ENCODE measurements around the gene IGFBPL1. TPM values are rescaled to one million over a fixed set of nuclear protein-coding genes. Genes with fewer than 3 reads are reported as not detected.

Gene IGFBPL1
- total and polyA plus RNA-seq, 4 donors = 0.08 TPM; not detected in 3

GRCh38 chr9:38394416-38394815, 29.8 kb downstream of the IGFBPL1 start:
- 68% methylated on average over 9 of the region's 9 CpGs for WGBS
- H3K27me3 ChIP-seq (ENCODE audit: control insufficient read depth in 4 of 4, insufficient read depth in 4 of 4, low read length in 3 of 4) = no peaks in the 10 kb centered on the region
- peaks cover 3 to 21% (median 14%) of the 10 kb centered on the region in 4 donors for H3K36me3 ChIP-seq (ENCODE audit: control insufficient read depth in 4 of 4, insufficient read depth in 3 of 4, low read depth in 1 of 4, low read length in 3 of 4)
- H3K27ac ChIP-seq (ENCODE audit: low read depth in 1 of 2, low read length in 2 of 2) = no peak overlapping the region
- no peaks in the 10 kb centered on the region for H3K9me3 ChIP-seq (ENCODE audit: control insufficient read depth in 4 of 4, low read length in 3 of 4)
- no peak for DNase-seq (ENCODE audit: low spot score)
- no peak overlapping the region for H3K9ac ChIP-seq (ENCODE audit: low read depth in 1 of 2, low read length in 2 of 2)
- TF ChIP-seq TAF1 (conservative IDR thresholded peaks at IDR 0.05) (no peak), SP1 (IDR thresholded peaks at IDR 0.05) (no peak), ATF3 (IDR thresholded peaks at IDR 0.05) (no peak), RXRA (IDR thresholded peaks at IDR 0.05) (no peak), YY1 (IDR thresholded peaks at IDR 0.05) (no peak), FOXA2 (IDR thresholded peaks at IDR 0.05) (no peak), CTCF (IDR thresholded peaks at IDR 0.05; ENCODE audit: low read depth, low read length, missing input control) (no peak), HNF4G (IDR thresholded peaks at IDR 0.05) (no peak), JUND (IDR thresholded peaks at IDR 0.05) (no peak)
- H3K4me3 ChIP-seq (ENCODE audit: low read depth in 1 of 3, low read length in 3 of 3) = no peak overlapping the region
- peaks cover 2 to 52% (median 42%) of the 10 kb centered on the region in 4 donors for H3K4me1 ChIP-seq (ENCODE audit: control insufficient read depth in 4 of 4, insufficient read depth in 4 of 4, low read length in 3 of 4)

GRCh38 chr9:38393128-38393796, 31.0 kb downstream of the IGFBPL1 start:
- H3K4me3 ChIP-seq (ENCODE audit: low read depth in 1 of 3, low read length in 3 of 3) = peak overlapping the region; percentile 76 to 88 (median 81)
- no peak for DNase-seq (ENCODE audit: low spot score)
- no peaks in the 10 kb centered on the region for H3K27me3 ChIP-seq (ENCODE audit: control insufficient read depth in 4 of 4, insufficient read depth in 4 of 4, low read length in 3 of 4)
- TF ChIP-seq TAF1 (conservative IDR thresholded peaks at IDR 0.05) (no peak), ATF3 (IDR thresholded peaks at IDR 0.05) (no peak), NR2F2 (IDR thresholded peaks at IDR 0.05) (no peak)
- H3K4me1 ChIP-seq (ENCODE audit: control insufficient read depth in 4 of 4, insufficient read depth in 4 of 4, low read length in 3 of 4) = peaks cover 2 to 64% (median 53%) of the 10 kb centered on the region in 4 donors
- H3K27ac ChIP-seq (ENCODE audit: low read depth in 1 of 2, low read length in 2 of 2) = peak overlapping the region; percentile 54 to 80
- H3K9ac ChIP-seq (ENCODE audit: low read depth in 1 of 2, low read length in 2 of 2) = peak overlapping the region; percentile 71 to 83
- H3K36me3 ChIP-seq (ENCODE audit: control insufficient read depth in 4 of 4, insufficient read depth in 3 of 4, low read depth in 1 of 4, low read length in 3 of 4) = peaks cover 3 to 21% (median 14%) of the 10 kb centered on the region in 4 donors
- 4% methylated on average over 9 of the region's 9 CpGs for WGBS
- H3K9me3 ChIP-seq (ENCODE audit: control insufficient read depth in 4 of 4, low read length in 3 of 4) = no peaks in the 10 kb centered on the region

- Histone ChIP-seq H3K9me3 (ENCODE audit: control insufficient read depth in 4 of 4, low read length in 3 of 4) (no peaks in the 10 kb centered on the region), H3K27me3 (ENCODE audit: control insufficient read depth in 4 of 4, insufficient read depth in 4 of 4, low read length in 3 of 4) (no peaks in the 10 kb centered on the region), H3K9ac (ENCODE audit: low read depth in 1 of 2, low read length in 2 of 2) (peak within 1 kb of the TSS; percentile 82 to 83), H3K4me1 (ENCODE audit: control insufficient read depth in 4 of 4, insufficient read depth in 4 of 4, low read length in 3 of 4) (peaks cover 2 to 72% (median 60%) of the 10 kb centered on the region in 4 donors), H3K27ac (ENCODE audit: low read depth in 1 of 2, low read length in 2 of 2) (peak within 1 kb of the TSS; percentile 54 to 80), H3K4me3 (ENCODE audit: low read depth in 1 of 3, low read length in 3 of 3) (peak within 1 kb of the TSS; percentile 76 to 88 (median 81)), H3K36me3 (ENCODE audit: control insufficient read depth in 4 of 4, insufficient read depth in 3 of 4, low read depth in 1 of 4, low read length in 3 of 4) (peaks cover 3 to 18% (median 13%) of the 10 kb centered on the region in 4 donors)
- WGBS = under 1% methylated on average over 58 of the region's 58 CpGs
- DNase-seq (ENCODE audit: low spot score) = peak; percentile 82
- TF ChIP-seq, protein P1, sequence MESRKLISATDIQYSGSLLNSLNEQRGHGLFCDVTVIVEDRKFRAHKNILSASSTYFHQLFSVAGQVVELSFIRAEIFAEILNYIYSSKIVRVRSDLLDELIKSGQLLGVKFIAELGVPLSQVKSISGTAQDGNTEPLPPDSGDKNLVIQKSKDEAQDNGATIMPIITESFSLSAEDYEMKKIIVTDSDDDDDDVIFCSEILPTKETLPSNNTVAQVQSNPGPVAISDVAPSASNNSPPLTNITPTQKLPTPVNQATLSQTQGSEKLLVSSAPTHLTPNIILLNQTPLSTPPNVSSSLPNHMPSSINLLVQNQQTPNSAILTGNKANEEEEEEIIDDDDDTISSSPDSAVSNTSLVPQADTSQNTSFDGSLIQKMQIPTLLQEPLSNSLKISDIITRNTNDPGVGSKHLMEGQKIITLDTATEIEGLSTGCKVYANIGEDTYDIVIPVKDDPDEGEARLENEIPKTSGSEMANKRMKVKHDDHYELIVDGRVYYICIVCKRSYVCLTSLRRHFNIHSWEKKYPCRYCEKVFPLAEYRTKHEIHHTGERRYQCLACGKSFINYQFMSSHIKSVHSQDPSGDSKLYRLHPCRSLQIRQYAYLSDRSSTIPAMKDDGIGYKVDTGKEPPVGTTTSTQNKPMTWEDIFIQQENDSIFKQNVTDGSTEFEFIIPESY (IDR thresholded peaks at IDR 0.05) = no peak
- TF ChIP-seq, protein P2, sequence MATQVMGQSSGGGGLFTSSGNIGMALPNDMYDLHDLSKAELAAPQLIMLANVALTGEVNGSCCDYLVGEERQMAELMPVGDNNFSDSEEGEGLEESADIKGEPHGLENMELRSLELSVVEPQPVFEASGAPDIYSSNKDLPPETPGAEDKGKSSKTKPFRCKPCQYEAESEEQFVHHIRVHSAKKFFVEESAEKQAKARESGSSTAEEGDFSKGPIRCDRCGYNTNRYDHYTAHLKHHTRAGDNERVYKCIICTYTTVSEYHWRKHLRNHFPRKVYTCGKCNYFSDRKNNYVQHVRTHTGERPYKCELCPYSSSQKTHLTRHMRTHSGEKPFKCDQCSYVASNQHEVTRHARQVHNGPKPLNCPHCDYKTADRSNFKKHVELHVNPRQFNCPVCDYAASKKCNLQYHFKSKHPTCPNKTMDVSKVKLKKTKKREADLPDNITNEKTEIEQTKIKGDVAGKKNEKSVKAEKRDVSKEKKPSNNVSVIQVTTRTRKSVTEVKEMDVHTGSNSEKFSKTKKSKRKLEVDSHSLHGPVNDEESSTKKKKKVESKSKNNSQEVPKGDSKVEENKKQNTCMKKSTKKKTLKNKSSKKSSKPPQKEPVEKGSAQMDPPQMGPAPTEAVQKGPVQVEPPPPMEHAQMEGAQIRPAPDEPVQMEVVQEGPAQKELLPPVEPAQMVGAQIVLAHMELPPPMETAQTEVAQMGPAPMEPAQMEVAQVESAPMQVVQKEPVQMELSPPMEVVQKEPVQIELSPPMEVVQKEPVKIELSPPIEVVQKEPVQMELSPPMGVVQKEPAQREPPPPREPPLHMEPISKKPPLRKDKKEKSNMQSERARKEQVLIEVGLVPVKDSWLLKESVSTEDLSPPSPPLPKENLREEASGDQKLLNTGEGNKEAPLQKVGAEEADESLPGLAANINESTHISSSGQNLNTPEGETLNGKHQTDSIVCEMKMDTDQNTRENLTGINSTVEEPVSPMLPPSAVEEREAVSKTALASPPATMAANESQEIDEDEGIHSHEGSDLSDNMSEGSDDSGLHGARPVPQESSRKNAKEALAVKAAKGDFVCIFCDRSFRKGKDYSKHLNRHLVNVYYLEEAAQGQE (IDR thresholded peaks at IDR 0.05) = peak; percentile 37
- TF ChIP-seq TAF1 (conservative IDR thresholded peaks at IDR 0.05) = no peak
- TF ChIP-seq, protein P3, sequence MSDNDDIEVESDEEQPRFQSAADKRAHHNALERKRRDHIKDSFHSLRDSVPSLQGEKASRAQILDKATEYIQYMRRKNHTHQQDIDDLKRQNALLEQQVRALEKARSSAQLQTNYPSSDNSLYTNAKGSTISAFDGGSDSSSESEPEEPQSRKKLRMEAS (IDR thresholded peaks at IDR 0.05) = peak; percentile 3
- no peak for TF ChIP-seq FOXA1 (IDR thresholded peaks at IDR 0.05)
- TF ChIP-seq FOXA2 (IDR thresholded peaks at IDR 0.05) = no peak
- no peak for TF ChIP-seq HNF4G (IDR thresholded peaks at IDR 0.05)
- no peak for TF ChIP-seq RXRA (IDR thresholded peaks at IDR 0.05)
- TF ChIP-seq ATF3 (IDR thresholded peaks at IDR 0.05) = no peak
- TF ChIP-seq JUND (IDR thresholded peaks at IDR 0.05) = no peak
- no peak for TF ChIP-seq HNF4A (conservative IDR thresholded peaks at IDR 0.05)
Observed at GRCh38 chr9:38392235-38393127, 31.8 kb downstream of the IGFBPL1 start, which contains the start of gene ALDH1B1. Gene ALDH1B1 (plus strand): TSS chr9:38392702. CDS start chr9:38395749, 3,047 bp downstream.

All from liver (tissue), 9 donors.